Activated CD8-positive, alpha-beta memory T cell treated with anti-CD3 and anti-CD28 coated beads, Interleukin-2, amount 50 U/mL, for 4 hours (primary cell): ENCODE results near the gene ZNF319.

Source experiments
- DNase-seq: peaks from one replicate; pipeline ENCODE4 v3.0.0-alpha.2; 2020

ZNF319 gene

GRCh38 chr16:57999971-58000705 lies at the start of gene ZNF319:
ZNF319 (minus strand) TSS chr16:58000672; CDS start chr16:57998265, 2,407 bp downstream.
- no peak for DNase-seq

- DNase-seq = no peak
These were observed 49.0 kb upstream of the ZNF319 start for GRCh38 chr16:58049232-58050185.

GRCh38 chr16:58048494-58049231 lies 48.2 kb upstream of the ZNF319 start:
- DNase-seq = no peak

- no peak for DNase-seq
These were observed 47.3 kb upstream of the ZNF319 start for GRCh38 chr16:58047557-58048348.

- DNase-seq = no peak
These were observed 46.5 kb upstream of the ZNF319 start for GRCh38 chr16:58046936-58047335.

- no peak for DNase-seq
These were observed 45.8 kb upstream of the ZNF319 start for GRCh38 chr16:58046054-58046881.

- no peak for DNase-seq
These were observed 44.6 kb upstream of the ZNF319 start for GRCh38 chr16:58045096-58045495.

- DNase-seq = no peak
These were observed 44.0 kb upstream of the ZNF319 start for GRCh38 chr16:58044266-58045019.

GRCh38 chr16:58043571-58044155 lies 43.2 kb upstream of the ZNF319 start:
- DNase-seq = no peak

- DNase-seq = no peak
These were observed 42.5 kb upstream of the ZNF319 start for GRCh38 chr16:58042886-58043515.

- DNase-seq = no peak
These were observed 41.8 kb upstream of the ZNF319 start for GRCh38 chr16:58042001-58042885.

GRCh38 chr16:58041628-58041955 lies 41.1 kb upstream of the ZNF319 start:
- no peak for DNase-seq

GRCh38 chr16:58040945-58041627 lies 40.6 kb upstream of the ZNF319 start:
- no peak for DNase-seq

- DNase-seq = no peak
These were observed 40.0 kb upstream of the ZNF319 start for GRCh38 chr16:58040496-58040846.

GRCh38 chr16:58039829-58040495 lies 39.5 kb upstream of the ZNF319 start:
- DNase-seq = no peak

GRCh38 chr16:58038219-58038641 lies 37.8 kb upstream of the ZNF319 start:
- no peak for DNase-seq

- DNase-seq = no peak
These were observed 37.0 kb upstream of the ZNF319 start for GRCh38 chr16:58037365-58038057.
